ENCODE results near the gene SNX9. TPM values are rescaled to one million over a fixed set of nuclear protein-coding genes. Genes with fewer than 3 reads are reported as not detected.

SNX9 gene
- total and polyA plus RNA-seq, 2 donors (not counting 1 experiment from before 2014, with no cell fraction given) = 10.0 to 50.7 TPM

DNA sequence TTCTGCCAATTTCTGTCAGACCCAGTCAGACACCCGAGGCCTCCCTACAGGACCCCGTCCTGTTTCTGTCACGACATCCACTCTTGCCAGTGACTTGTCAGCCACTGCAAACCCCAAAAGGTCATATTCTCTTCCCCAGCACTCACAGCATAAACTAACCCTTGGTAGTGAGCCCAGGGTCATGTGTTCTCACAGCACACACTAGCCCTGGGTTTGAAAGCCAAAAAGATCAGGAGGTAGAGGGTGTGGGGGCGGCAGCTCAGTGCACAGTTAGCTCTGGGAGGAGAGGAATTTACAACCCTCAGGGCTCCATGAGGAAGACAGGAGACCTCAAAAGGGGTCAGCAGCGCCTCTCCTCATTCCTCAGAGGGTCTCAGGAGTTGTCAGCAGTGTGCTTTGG lies 9.9 kb upstream of the SNX9 start:
- Mint-ChIP-seq H3K27me3 (no peaks in the 10 kb centered on the region), H3K4me1 (peaks cover 40% of the 10 kb centered on the region), H3K4me3 (no peak overlapping the region), H3K9me3 (ENCODE audit: insufficient read depth) (peaks cover 4% of the 10 kb centered on the region), H3K27ac (no peak overlapping the region)
- Histone ChIP-seq H3K27ac (ENCODE audit: low read length in 2 of 2) (peak overlapping the region in 1 of 2 donors; percentile 13), H3K9ac (ENCODE audit: low read length) (no peak overlapping the region), H3K36me3 (replicated peaks in 1 of 2; ENCODE audit: control extremely low read depth in 1 of 2, control insufficient read depth in 1 of 2, extremely low read depth in 1 of 2, insufficient read depth in 2 of 2, low read length in 1 of 2) (no peaks in the 10 kb centered on the region), H3K79me2 (ENCODE audit: control insufficient read depth, insufficient read depth, low read length) (no peaks in the 10 kb centered on the region), H3K4me1 (ENCODE audit: control insufficient read depth in 2 of 2, insufficient read depth in 2 of 2, low read length in 2 of 2) (peaks cover 23 to 31% of the 10 kb centered on the region in 2 donors), H3K4me2 (replicated peaks; ENCODE audit: low read depth, low read length, poor library complexity, severe bottlenecking) (no peak overlapping the region), H3K4me3 (ENCODE audit: control extremely low read depth in 1 of 5, extremely low read depth in 1 of 5, insufficient read depth in 1 of 5, low read depth in 2 of 5, low read length in 4 of 5) (no peak overlapping the region), H3K27me3 (replicated peaks in 1 of 4; ENCODE audit: control extremely low read depth in 1 of 4, control insufficient read depth in 3 of 4, insufficient read depth in 4 of 4, low read length in 3 of 4) (no peaks in the 10 kb centered on the region), H4K20me1 (ENCODE audit: control insufficient read depth, insufficient read depth, low read length, poor library complexity, severe bottlenecking) (no peaks in the 10 kb centered on the region), H2AFZ (ENCODE audit: insufficient read depth, low read depth, low read length, poor library complexity, severe bottlenecking) (no peak overlapping the region), H3K9me3 (ENCODE audit: control extremely low read depth in 1 of 3, control insufficient read depth in 2 of 3, insufficient read depth in 1 of 3, low read length in 2 of 3) (peaks cover 2 to 10% (median 4%) of the 10 kb centered on the region in 3 donors)
- ChIA-PET CTCF (no interaction called here), POLR2A (no interaction called here)
- no peak for ATAC-seq (ENCODE audit: low read depth)
- 96% methylated on average over 5 of the region's 5 CpGs for WGBS (ENCODE audit: insufficient coverage)
- intact Hi-C loops (cut with micrococcal nuclease) = no loop called here
- DNase-seq = no peak
- TF ChIP-seq CTCF (IDR thresholded peaks at IDR 0.05) (no peak), EZH2 (IDR thresholded peaks at IDR 0.05; ENCODE audit: borderline replicate concordance, insufficient read depth, low read depth, low read length, poor library complexity, severe bottlenecking) (no peak)

GRCh38 chr6:157813750-157814455 lies 9.1 kb upstream of the SNX9 start:
- H4K20me1 ChIP-seq (ENCODE audit: control insufficient read depth, insufficient read depth, low read length, poor library complexity, severe bottlenecking) = no peaks in the 10 kb centered on the region
- Mint-ChIP-seq H3K27ac (peak overlapping the region; percentile 47), H3K9me3 (ENCODE audit: insufficient read depth) (peaks cover 4% of the 10 kb centered on the region), H3K4me1 (peaks cover 42% of the 10 kb centered on the region), H3K27me3 (no peaks in the 10 kb centered on the region), H3K4me3 (no peak overlapping the region)
- no peak for TF ChIP-seq CTCF (IDR thresholded peaks at IDR 0.05)
- no peak for TF ChIP-seq EZH2 (IDR thresholded peaks at IDR 0.05; ENCODE audit: borderline replicate concordance, insufficient read depth, low read depth, low read length, poor library complexity, severe bottlenecking)
- ATAC-seq (ENCODE audit: low read depth) (no peak), DNase-seq (no peak)
- H3K9ac ChIP-seq (ENCODE audit: low read length) = no peak overlapping the region
- ChIA-PET CTCF (interaction anchor here (0.6 kb wide), 2 partner anchors 58 to 196 kb away, joined by 3 to 5 read pairs; no protein-coding TSS in a partner anchor), POLR2A (no interaction called here)
- no peaks in the 10 kb centered on the region for H3K36me3 ChIP-seq (replicated peaks in 1 of 2; ENCODE audit: control extremely low read depth in 1 of 2, control insufficient read depth in 1 of 2, extremely low read depth in 1 of 2, insufficient read depth in 2 of 2, low read length in 1 of 2)
- peak overlapping the region in 1 of 2 donors; percentile 66 for H3K27ac ChIP-seq (ENCODE audit: low read length in 2 of 2)
- no peak overlapping the region for H2AFZ ChIP-seq (ENCODE audit: insufficient read depth, low read depth, low read length, poor library complexity, severe bottlenecking)
- no peak overlapping the region for H3K4me2 ChIP-seq (replicated peaks; ENCODE audit: low read depth, low read length, poor library complexity, severe bottlenecking)
- H3K4me3 ChIP-seq (ENCODE audit: control extremely low read depth in 1 of 5, extremely low read depth in 1 of 5, insufficient read depth in 1 of 5, low read depth in 2 of 5, low read length in 4 of 5) = no peak overlapping the region
- H3K9me3 ChIP-seq (ENCODE audit: control extremely low read depth in 1 of 3, control insufficient read depth in 2 of 3, insufficient read depth in 1 of 3, low read length in 2 of 3) = peaks cover 0 to 4% (median 1%) of the 10 kb centered on the region in 3 donors
- H3K79me2 ChIP-seq (ENCODE audit: control insufficient read depth, insufficient read depth, low read length) = no peaks in the 10 kb centered on the region
- no peaks in the 10 kb centered on the region for H3K27me3 ChIP-seq (replicated peaks in 1 of 4; ENCODE audit: control extremely low read depth in 1 of 4, control insufficient read depth in 3 of 4, insufficient read depth in 4 of 4, low read length in 3 of 4)
- intact Hi-C loops (cut with micrococcal nuclease) = no loop called here
- H3K4me1 ChIP-seq (ENCODE audit: control insufficient read depth in 2 of 2, insufficient read depth in 2 of 2, low read length in 2 of 2) = peaks cover 23 to 31% of the 10 kb centered on the region in 2 donors
- 93% methylated on average over 3 of the region's 5 CpGs for WGBS (ENCODE audit: insufficient coverage)

Data from B cell (primary cell).